Endothelial cell of umbilical vein (primary cell): Measurements from ENCODE around the gene RUVBL1. TPM values are rescaled to one million over a fixed set of nuclear protein-coding genes. Genes with fewer than 3 reads are reported as not detected.

Experiments used
- BruUV-seq: library from RNA; stranded (reverse); fragments of 400-500 nt; replicated peaks from 2 replicates; lab custom pipeline; 2021; lab: Mats Ljungman, UMichigan
- CTCF ChIA-PET: fragments of 300-600, 350-600 bp; sonication (Branson Sonifier 250); formaldehyde crosslinking; loops from one replicate; lab custom pipeline; 2021; ENCODE audit warnings: antibody characterized with exemption, inconsistent platforms; lab: Charles Lee
- POLR2A ChIA-PET: fragments of 300-600, 350-600 bp; sonication (Branson Sonifier 250); formaldehyde crosslinking; loops from one replicate; lab custom pipeline; 2021; ENCODE audit warnings: antibody characterized with exemption, inconsistent platforms; lab: Charles Lee
- DNase-seq: peaks from one replicate; pipeline ENCODE4 v3.0.0-alpha.2; 2011; ENCODE audit warnings: low read depth, low spot score
- FAIRE-seq: peaks from 2 replicates; lab custom pipeline; 2011; peaks lifted over from hg19 to GRCh38; lab: Jason Lieb, UNC
- H2AFZ ChIP-seq: 2 replicates; pipeline ENCODE4 v1.6.0; 2012; ENCODE audit warnings: low read depth, low read length, control low read depth, inconsistent platforms
- H3K27ac ChIP-seq: 2 replicates; pipeline ENCODE4 v1.5.1; 2011; ENCODE audit warnings: low read depth, mild to moderate bottlenecking, control low read depth, low read length, moderate library complexity; ENCODE audit not compliant: insufficient read depth
- H3K27me3 ChIP-seq, 2 experiments: 2 replicates each; pipeline versions ENCODE4 v1.6.0 to v1.6.1; 2011; ENCODE audit warnings: low read length in 2 of 2, mixed read lengths in 1 of 2; ENCODE audit not compliant: control insufficient read depth in 2 of 2, insufficient read depth in 2 of 2
- H3K36me3 ChIP-seq, 2 experiments: 2 replicates in 1 of 2; 3 replicates in 1 of 2; pipeline ENCODE4 v1.5.1; 2011; ENCODE audit warnings: low read length in 2 of 2, mild to moderate bottlenecking in 1 of 2, moderate library complexity in 1 of 2; ENCODE audit not compliant: control insufficient read depth in 2 of 2, insufficient read depth in 2 of 2; ENCODE audit errors: extremely low read depth in 1 of 2
- H3K4me1 ChIP-seq: 3 replicates; pipeline ENCODE4 v1.5.1; 2011; ENCODE audit warnings: mild to moderate bottlenecking, low read length; ENCODE audit not compliant: control insufficient read depth, insufficient read depth; ENCODE audit errors: extremely low read depth
- H3K4me2 ChIP-seq: 2 replicates; pipeline ENCODE4 v1.6.1; 2011; ENCODE audit warnings: low read length, control low read depth, mixed read lengths; ENCODE audit not compliant: insufficient read depth
- H3K4me3 ChIP-seq, 3 experiments: fragments of 200-600 bp in 1 of 3; sonication (generic), shearing (Covaris generic) in 1 of 3; replicated peaks in 1 of 3; 2 replicates each; pipeline ENCODE4 v1.5.1; 2011 to 2016; ENCODE audit warnings: control low read depth in 3 of 3, low read length in 3 of 3, mild to moderate bottlenecking in 2 of 3, inconsistent platforms in 1 of 3, low read depth in 1 of 3, moderate library complexity in 1 of 3; ENCODE audit not compliant: insufficient read depth in 1 of 3
- H3K79me2 ChIP-seq: 2 replicates; pipeline ENCODE4 v1.6.0; 2012; ENCODE audit warnings: low read length, inconsistent platforms; ENCODE audit not compliant: control insufficient read depth, insufficient read depth
- H3K9ac ChIP-seq: replicated peaks from 2 replicates; pipeline ENCODE3; 2011; ENCODE audit warnings: low read length, control low read depth; ENCODE audit not compliant: insufficient read depth; ENCODE audit errors: extremely low read depth
- H3K9me1 ChIP-seq: replicated peaks from 3 replicates; pipeline ENCODE4 v1.6.0; 2011; ENCODE audit warnings: mild to moderate bottlenecking, low read length; ENCODE audit not compliant: control insufficient read depth, insufficient read depth; ENCODE audit errors: extremely low read depth
- H3K9me3 ChIP-seq: replicated peaks from 2 replicates; pipeline ENCODE4 v1.5.1; 2012; ENCODE audit warnings: low read length, inconsistent platforms; ENCODE audit not compliant: control insufficient read depth, insufficient read depth
- H4K20me1 ChIP-seq: replicated peaks from 2 replicates; pipeline ENCODE3; 2011; ENCODE audit warnings: mild to moderate bottlenecking, low read length; ENCODE audit not compliant: control insufficient read depth, insufficient read depth; ENCODE audit errors: extremely low read depth
- CTCF ChIP-seq, 2 donors: IDR thresholded peaks; 1 replicate in 1 of 2; 2 replicates in 1 of 2; pipeline ENCODE4 v1.5.1; 2011; ENCODE audit warnings: low read length in 2 of 2, mild to moderate bottlenecking in 2 of 2, moderate library complexity in 2 of 2, control low read depth in 1 of 2, inconsistent platforms in 1 of 2, low read depth in 1 of 2; ENCODE audit not compliant: insufficient read depth in 1 of 2; ENCODE audit errors: extremely low read depth in 1 of 2
- EZH2 ChIP-seq: IDR thresholded peaks from 2 replicates; pipeline ENCODE4 v1.6.1; 2012; ENCODE audit warnings: borderline replicate concordance, low read depth, mild to moderate bottlenecking, moderate library complexity, low read length, inconsistent platforms; ENCODE audit not compliant: severe bottlenecking
- FOS ChIP-seq: IDR thresholded peaks from 2 replicates; pipeline ENCODE4 v1.6.1; 2011; ENCODE audit warnings: mild to moderate bottlenecking, low read length, moderate library complexity, borderline replicate concordance; ENCODE audit not compliant: insufficient read depth
- GATA2 ChIP-seq: IDR thresholded peaks from 2 replicates; pipeline ENCODE4 v1.7.0; 2011; ENCODE audit warnings: low read depth, mild to moderate bottlenecking, moderate library complexity, mixed read lengths, low read length; ENCODE audit not compliant: insufficient read length, insufficient read depth
- JUN ChIP-seq: IDR thresholded peaks from 2 replicates; pipeline ENCODE4 v1.6.1; 2011; ENCODE audit warnings: borderline replicate concordance, low read depth; ENCODE audit not compliant: insufficient read length, insufficient read depth
- MYC ChIP-seq: IDR thresholded peaks from one replicate; pipeline ENCODE4 v1.6.1; 2011; ENCODE audit warnings: mild to moderate bottlenecking, low read depth, low read length
- POLR2A ChIP-seq: IDR thresholded peaks from 2 replicates; pipeline ENCODE4 v1.6.1; 2012; ENCODE audit warnings: low read depth, mild to moderate bottlenecking, control low read depth, low read length
- POLR2AphosphoS5 ChIP-seq: IDR thresholded peaks from 2 replicates; pipeline ENCODE4 v1.6.1; 2012; ENCODE audit warnings: low read depth, mild to moderate bottlenecking, control low read depth, low read length, moderate library complexity; ENCODE audit not compliant: insufficient read depth
- dilution Hi-C: fragments of 300-500 bp; cut with MboI; formaldehyde crosslinking; loops from one replicate; pipeline ENCODE4 v1.15.0; 2019; ENCODE audit warnings: low sequenced_read_pairs; ENCODE audit not compliant: extremely low pct_ligation_motif_present
- intact Hi-C: fragments of 100-400 bp; cut with micrococcal nuclease; formaldehyde crosslinking; loops from one replicate; pipeline ENCODE4 v1.10.0; 2022
- polyA plus RNA-seq, 4 experiments: library from polyadenylated mRNA; depleted of rRNA in 3 of 4; stranded (reverse) in 3 of 4; unstranded in 1 of 4; fragments of >200 nt; gene quantifications; 2 replicates each; pipeline versions ENCODE4 v1.2.1 to v1.2.3, GENCODE V29; 2011 to 2012; ENCODE audit warnings: missing spikeins in 1 of 4
- total RNA-seq: library from RNA; stranded (reverse); gene quantifications from 2 replicates; pipeline ENCODE4 v1.2.3, GENCODE V29; 2021
- TF ChIP-seq, protein P1 (sequence below): IDR thresholded peaks from 2 replicates; pipeline ENCODE4 v1.6.1; 2011; ENCODE audit not compliant: insufficient read depth, insufficient read length

The RUVBL1 gene
- total and polyA plus RNA-seq, 2 donors (not counting 3 experiments of a cell fraction or from before 2014, with no cell fraction given), result 52.5 to 58.5 TPM

GRCh38 chr3:128112357-128112968, 11.1 kb downstream of the RUVBL1 start:
- BruUV-seq, result no TSS peak
- Histone ChIP-seq H3K9me1 (no peaks in the 10 kb centered on the region), H3K27me3 (no peaks in the 10 kb centered on the region), H3K4me2 (peak overlapping the region; percentile 11), H3K27ac (peak overlapping the region; percentile 36), H3K9ac (no peak overlapping the region), H4K20me1 (no peaks in the 10 kb centered on the region), H3K4me3 (no peak overlapping the region), H3K9me3 (no peaks in the 10 kb centered on the region), H3K36me3 (peaks cover 4 to 7% of the 10 kb centered on the region in 2 experiments), H3K4me1 (peaks cover 14% of the 10 kb centered on the region), H2AFZ (no peak overlapping the region), H3K79me2 (peaks cover 19% of the 10 kb centered on the region)
- CTCF ChIA-PET, result interaction anchor here (1.3 to 4.1 kb wide), 5 partner anchors 10 to 37 kb away, joined by 4 to 26 read pairs (median 8); partner anchors contain the start of gene RUVBL1
- TF ChIP-seq MYC, result peak; percentile 66
- no peak for TF ChIP-seq CTCF (IDR thresholded peaks at IDR 0.05; ENCODE audit: extremely low read depth in 1 of 2, insufficient read depth in 1 of 2, low read depth in 1 of 2, low read length in 2 of 2)
- peak; percentile 51 for TF ChIP-seq POLR2AphosphoS5
- no peak for TF ChIP-seq EZH2
- no peak for TF ChIP-seq POLR2A
- TF ChIP-seq FOS, result peak; percentile 94
- peak; percentile 92 for TF ChIP-seq JUN
- TF ChIP-seq, protein P1, sequence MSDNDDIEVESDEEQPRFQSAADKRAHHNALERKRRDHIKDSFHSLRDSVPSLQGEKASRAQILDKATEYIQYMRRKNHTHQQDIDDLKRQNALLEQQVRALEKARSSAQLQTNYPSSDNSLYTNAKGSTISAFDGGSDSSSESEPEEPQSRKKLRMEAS, result peak; percentile 63
- peak; percentile 63 for TF ChIP-seq GATA2
- dilution Hi-C loops (no loop called here), intact Hi-C loops (loop anchor here (1.0 kb wide), 1 partner anchor 11 kb away; the partner anchor contains the start of gene RUVBL1)
- DNase-seq, result peak; percentile 89
- FAIRE-seq, result peak; percentile 92
- POLR2A ChIA-PET, result interaction anchor here (1.6 kb wide), 1 partner anchor 11 kb away, joined by 5 read pairs; the partner anchor contains the start of gene RUVBL1
